ENCODE measurements around the gene STXBP1.
A peak's percentile ranks its signal among the peaks of the same experiment; 100 is the strongest.

The STXBP1 gene

GRCh38 chr9:127611899-127612790, at the start of gene STXBP1:
TSS of gene STXBP1 (plus strand) at chr9:127612277. CDS start at chr9:127612404, 127 bp downstream.
- peak; percentile 73 for DNase-seq (ENCODE audit: low read depth)

GRCh38 chr9:127562279-127562796, 49.7 kb upstream of the STXBP1 start:
- DNase-seq (ENCODE audit: low read depth) = no peak

- DNase-seq (ENCODE audit: low read depth) = peak; percentile 80
These were observed 49.2 kb upstream of the STXBP1 start for GRCh38 chr9:127562841-127563401.

GRCh38 chr9:127563579-127563978, 48.5 kb upstream of the STXBP1 start:
- DNase-seq (ENCODE audit: low read depth) = no peak

- no peak for DNase-seq (ENCODE audit: low read depth)
These were observed 46.8 kb upstream of the STXBP1 start for GRCh38 chr9:127565231-127565630.

- DNase-seq (ENCODE audit: low read depth) = no peak
These were observed 45.6 kb upstream of the STXBP1 start for GRCh38 chr9:127566351-127567001.

- no peak for DNase-seq (ENCODE audit: low read depth)
These were observed 44.9 kb upstream of the STXBP1 start for GRCh38 chr9:127567035-127567729.

- DNase-seq (ENCODE audit: low read depth) = no peak
These were observed 44.1 kb upstream of the STXBP1 start for GRCh38 chr9:127567730-127568617.

GRCh38 chr9:127568618-127568970, 43.5 kb upstream of the STXBP1 start:
- no peak for DNase-seq (ENCODE audit: low read depth)

- DNase-seq (ENCODE audit: low read depth) = peak; percentile 75
These were observed 42.8 kb upstream of the STXBP1 start for GRCh38 chr9:127568971-127569885.

- no peak for DNase-seq (ENCODE audit: low read depth)
These were observed 42.1 kb upstream of the STXBP1 start for GRCh38 chr9:127569886-127570401.

GRCh38 chr9:127570533-127571111, 41.5 kb upstream of the STXBP1 start:
- no peak for DNase-seq (ENCODE audit: low read depth)

GRCh38 chr9:127571971-127572370, 40.1 kb upstream of the STXBP1 start:
- no peak for DNase-seq (ENCODE audit: low read depth)

GRCh38 chr9:127572961-127573721, 38.9 kb upstream of the STXBP1 start:
- DNase-seq (ENCODE audit: low read depth) = peak; percentile 88

GRCh38 chr9:127574072-127574993, 37.7 kb upstream of the STXBP1 start:
- no peak for DNase-seq (ENCODE audit: low read depth)

- no peak for DNase-seq (ENCODE audit: low read depth)
These were observed 36.0 kb upstream of the STXBP1 start for GRCh38 chr9:127575875-127576778.

Measured in iris pigment epithelial cell (primary cell).